ENCODE results near the gene GRAMD1B. TPM values are rescaled to one million over a fixed set of nuclear protein-coding genes. Genes with fewer than 3 reads are reported as not detected.
A peak's percentile ranks its signal among the peaks of the same experiment; 100 is the strongest.

The GRAMD1B gene
- total and polyA plus RNA-seq, 8 donors: 3.3 to 7.4 (median 4.8) TPM

- ATAC-seq (peak; percentile 45), DNase-seq (no peak)
- Histone ChIP-seq H3K27ac (no peak overlapping the region), H3K36me3 (no peaks in the 10 kb centered on the region), H3K9me3 (no peaks in the 10 kb centered on the region), H3K4me1 (no peaks in the 10 kb centered on the region), H3K4me3 (no peak overlapping the region), H3K27me3 (peaks cover 0 to 18% of the 10 kb centered on the region in 2 donors)
- intact Hi-C loops (cut with DNase I): no loop called here
- TF ChIP-seq CTCF (IDR thresholded peaks at IDR 0.05): no peak
These were observed 244.2 kb downstream of the GRAMD1B start for GRCh38 chr11:123674297-123674696.

Small RNA genes lying within 50 kb of the gene (microRNA-seq; reads per million reads assigned to microRNA genes)
- gene MIR4493: 0 reads per million in 2 donors

Other genes with a start within 250 kb of the GRAMD1B start
- 10 to 100 TPM; 20.4 to 22.5 TPM for gene CLMP, start 235.0 kb upstream of the GRAMD1B start, total RNA-seq
- 10 to 100 TPM; 16.5 to 19.5 (median 17.9) TPM for gene CLMP, start 235.0 kb upstream of the GRAMD1B start, polyA plus RNA-seq (ENCODE audit: insufficient read length in 6 of 6)
- under 1 TPM; 0.61 to 0.86 TPM for gene SCN3B, start 224.4 kb downstream of the GRAMD1B start, total RNA-seq
- 1 to 10 TPM; 5.2 to 7.2 (median 5.5) TPM for gene SCN3B, start 224.4 kb downstream of the GRAMD1B start, polyA plus RNA-seq (ENCODE audit: insufficient read length in 6 of 6)

Measured in left lung (tissue), 10 donors.